PC-9 (cell line): Measurements from ENCODE around the gene ERC2. TPM values are rescaled to one million over a fixed set of nuclear protein-coding genes. Genes with fewer than 3 reads are reported as not detected.

ENCODE experiments used
- BruUV-seq: library from RNA; stranded (reverse); fragments of 400-500 nt; replicated peaks from 2 replicates; lab custom pipeline; 2021; lab: Mats Ljungman, UMichigan
- CTCF ChIA-PET: fragments of 300-600 bp; sonication (Branson Sonifier 250); formaldehyde crosslinking; loops from one replicate; lab custom pipeline; 2022; ENCODE audit warnings: antibody characterized with exemption; lab: Charles Lee
- POLR2A ChIA-PET: fragments of 300-600 bp; sonication (Branson Sonifier 250); formaldehyde crosslinking; loops from one replicate; lab custom pipeline; 2022; ENCODE audit warnings: antibody characterized with exemption; ENCODE audit not compliant: unreplicated experiment; lab: Charles Lee
- DNase-seq, 2 experiments: peaks; one replicate each; pipeline versions ENCODE4 v3.0.0 to v3.0.0-alpha.2; 2015 to 2022; ENCODE audit warnings: mixed read lengths in 1 of 2
- H2AFZ ChIP-seq: fragments of 200-600 bp; sonication (generic); 2 replicates; pipeline ENCODE4 v1.8.1; 2017; ENCODE audit warnings: antibody characterized with exemption
- H3F3A ChIP-seq: fragments of 200-600 bp; sonication (generic); 2 replicates; pipeline ENCODE4 v1.8.1; 2017; ENCODE audit warnings: antibody characterized with exemption, mild to moderate bottlenecking, low read depth; ENCODE audit not compliant: insufficient read depth
- H3K27ac ChIP-seq: fragments of 200-600 bp; sonication (generic); 2 replicates; pipeline ENCODE4 v1.6.1; 2016; ENCODE audit warnings: mixed run types
- H3K27me3 ChIP-seq: fragments of 200-600 bp; sonication (generic); 2 replicates; pipeline ENCODE4 v1.6.1; 2016; ENCODE audit warnings: low read depth, mixed run types; ENCODE audit not compliant: insufficient read depth
- H3K36me3 ChIP-seq: fragments of 200-600 bp; sonication (generic); 2 replicates; pipeline ENCODE4 v1.6.1; 2016; ENCODE audit warnings: low read depth, mixed run types
- H3K4me1 ChIP-seq: fragments of 200-600 bp; sonication (generic); replicated peaks from 2 replicates; pipeline ENCODE4 v1.6.1; 2016; ENCODE audit warnings: mixed run types; ENCODE audit not compliant: insufficient read depth
- H3K4me2 ChIP-seq: fragments of 200-600 bp; sonication (generic); 2 replicates; pipeline ENCODE4 v1.6.1; 2017; ENCODE audit warnings: mixed run types
- H3K4me3 ChIP-seq: fragments of 200-600 bp; sonication (generic); 2 replicates; pipeline ENCODE4 v1.6.1; 2016; ENCODE audit warnings: mixed run types
- H3K79me2 ChIP-seq: fragments of 200-600 bp; sonication (generic); 2 replicates; pipeline ENCODE4 v1.6.1; 2017; ENCODE audit warnings: low read depth, mixed run types
- H3K9me2 ChIP-seq: fragments of 200-600 bp; sonication (generic); 2 replicates; pipeline ENCODE4 v1.8.1; 2017; ENCODE audit warnings: mild to moderate bottlenecking; ENCODE audit not compliant: insufficient read depth
- H3K9me3 ChIP-seq: fragments of 200-600 bp; sonication (generic); 2 replicates; pipeline ENCODE4 v1.8.1; 2016; ENCODE audit warnings: low read depth; ENCODE audit not compliant: insufficient read depth
- H4K20me1 ChIP-seq: fragments of 200-600 bp; sonication (generic); 2 replicates; pipeline ENCODE4 v1.8.1; 2017; ENCODE audit not compliant: insufficient read depth
- CTCF ChIP-seq: fragments of 200-600 bp; sonication (generic); conservative IDR thresholded peaks from 2 replicates; pipeline ENCODE4 v1.6.1; 2017; ENCODE audit warnings: mixed run types, antibody characterized with exemption, mild to moderate bottlenecking, moderate library complexity
- EZH2 ChIP-seq: fragments of 200-600 bp; sonication (generic); IDR thresholded peaks from 2 replicates; pipeline ENCODE4 v1.8.0; 2017; ENCODE audit warnings: antibody characterized with exemption, low read depth
- intact Hi-C: fragments of 100-400 bp; cut with micrococcal nuclease; formaldehyde crosslinking; loops from one replicate; pipeline ENCODE4 v1.10.0; 2022; ENCODE audit not compliant: unreplicated experiment
- total RNA-seq: library from RNA; stranded (reverse); gene quantifications from 2 replicates; pipeline ENCODE4 v1.2.3, GENCODE V29; 2021

ERC2 gene
- total RNA-seq, 1 experiment from 2014 or later = 1.4 TPM

DNA sequence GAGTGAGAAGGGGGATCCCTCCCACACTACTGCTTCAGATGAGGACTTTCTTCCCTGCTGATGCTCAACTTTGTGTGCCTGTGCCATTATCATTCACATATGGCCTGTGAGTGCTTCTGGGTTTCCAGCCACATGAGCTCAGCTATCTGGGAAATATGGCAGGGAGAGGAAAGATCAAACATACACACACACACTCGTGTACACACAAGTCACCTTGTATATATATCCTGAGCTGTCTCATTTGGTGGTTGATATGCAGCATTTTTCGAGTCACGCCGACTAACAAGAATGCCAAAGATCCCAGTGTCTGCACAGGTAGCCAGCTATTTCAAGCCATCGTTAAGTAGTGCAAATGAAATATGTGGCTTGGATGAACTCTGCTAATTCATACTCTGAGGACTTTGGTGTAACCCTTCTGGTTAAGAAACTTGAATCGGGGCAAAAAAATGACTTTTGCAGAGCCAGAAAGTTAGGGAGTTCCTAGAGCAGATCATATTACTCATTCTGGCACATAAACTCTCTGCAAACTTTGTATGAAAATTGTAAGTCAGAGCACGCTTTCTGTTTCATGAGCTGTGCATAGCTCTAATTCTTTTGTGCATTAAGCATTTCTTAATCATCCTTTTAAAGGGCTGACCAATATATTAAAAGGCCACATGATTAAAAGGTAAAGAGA is 956.2 kb downstream of the ERC2 start:
- ChIA-PET CTCF (no interaction called here), POLR2A (interaction anchor here (0.5 to 0.6 kb wide), 2 partner anchors 126 to 150 kb away, joined by 4 to 7 read pairs; no protein-coding TSS in a partner anchor)
- no peaks in the 10 kb centered on the region for H3K9me3 ChIP-seq
- no peak for DNase-seq
- no peaks in the 10 kb centered on the region for H3K27me3 ChIP-seq
- H3K79me2 ChIP-seq = no peaks in the 10 kb centered on the region
- no peak overlapping the region for H3K4me3 ChIP-seq
- no peaks in the 10 kb centered on the region for H3K36me3 ChIP-seq
- H3K4me1 ChIP-seq = peaks cover 7% of the 10 kb centered on the region; the same call in 1 of the 2 replicates
- H2AFZ ChIP-seq = no peak overlapping the region
- TF ChIP-seq EZH2 = no peak
- TF ChIP-seq CTCF = no peak
- H3K4me2 ChIP-seq = no peak overlapping the region
- no peak overlapping the region for H3K27ac ChIP-seq
- no peaks in the 10 kb centered on the region for H3K9me2 ChIP-seq
- H3F3A ChIP-seq = no peaks in the 10 kb centered on the region
- no TSS peak for BruUV-seq
- intact Hi-C loops = no loop called here
- no peaks in the 10 kb centered on the region for H4K20me1 ChIP-seq

GRCh38 chr3:55508335-55508734 is 959.9 kb downstream of the ERC2 start:
- POLR2A ChIA-PET = no interaction called here
- Histone ChIP-seq H3F3A (no peaks in the 10 kb centered on the region), H3K4me2 (no peak overlapping the region), H4K20me1 (no peaks in the 10 kb centered on the region), H3K4me1 (peaks cover 7% of the 10 kb centered on the region; the same call in 1 of the 2 replicates), H3K27me3 (no peaks in the 10 kb centered on the region), H3K36me3 (no peaks in the 10 kb centered on the region), H3K9me3 (no peaks in the 10 kb centered on the region), H3K27ac (no peak overlapping the region), H3K79me2 (no peaks in the 10 kb centered on the region), H3K9me2 (no peaks in the 10 kb centered on the region), H3K4me3 (no peak overlapping the region), H2AFZ (no peak overlapping the region)
- no TSS peak for BruUV-seq
- intact Hi-C loops = no loop called here
- CTCF ChIA-PET = no interaction called here
- TF ChIP-seq CTCF (no peak), EZH2 (no peak)
- DNase-seq = no peak

DNA sequence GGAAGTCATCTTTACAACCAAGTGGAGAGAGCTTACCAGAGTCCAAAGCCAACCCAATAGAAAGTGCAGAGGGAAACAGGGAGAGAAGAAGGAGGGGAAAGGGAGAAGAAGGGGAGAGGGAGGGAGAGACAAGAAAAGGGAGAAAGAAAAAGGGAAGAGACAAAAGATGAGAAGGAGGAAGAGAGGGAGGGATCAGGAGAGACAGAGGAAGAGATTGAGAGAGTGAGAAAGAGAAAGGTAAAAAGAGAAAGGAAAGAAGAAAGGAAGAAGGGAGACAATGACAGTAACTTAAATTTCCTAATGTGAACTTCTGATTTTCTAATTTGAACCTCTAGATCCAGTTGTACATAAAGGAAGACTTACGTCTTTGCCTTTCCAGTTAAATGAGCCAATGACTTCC is 960.5 kb downstream of the ERC2 start:
- H4K20me1 ChIP-seq = no peaks in the 10 kb centered on the region
- TF ChIP-seq CTCF (no peak), EZH2 (no peak)
- intact Hi-C loops = no loop called here
- no peaks in the 10 kb centered on the region for H3K9me3 ChIP-seq
- no peaks in the 10 kb centered on the region for H3K36me3 ChIP-seq
- H3K4me2 ChIP-seq = no peak overlapping the region
- no peaks in the 10 kb centered on the region for H3K27me3 ChIP-seq
- CTCF ChIA-PET = interaction anchor here (0.7 kb wide), 1 partner anchor 113 kb away, joined by 4 read pairs; no protein-coding TSS in a partner anchor
- H2AFZ ChIP-seq = no peak overlapping the region
- no TSS peak for BruUV-seq
- no peak overlapping the region for H3K27ac ChIP-seq
- H3K79me2 ChIP-seq = no peaks in the 10 kb centered on the region
- no peak overlapping the region for H3K4me3 ChIP-seq
- no peak for DNase-seq
- no peaks in the 10 kb centered on the region for H3F3A ChIP-seq
- peaks cover 7% of the 10 kb centered on the region; the same call in 1 of the 2 replicates for H3K4me1 ChIP-seq
- no peaks in the 10 kb centered on the region for H3K9me2 ChIP-seq
- POLR2A ChIA-PET = no interaction called here
